Glutamatergic neuron (in vitro differentiated cells): Measurements from ENCODE around the gene POLR1E. TPM values are rescaled to one million over a fixed set of nuclear protein-coding genes. Genes with fewer than 3 reads are reported as not detected.
"Not testable (repeated sequence)": the region's sequence is repeated elsewhere in the genome, so short reads cannot be mapped to it uniquely, and the experiment has no call there.

Experiments
- DNase-seq: peaks from one replicate; pipeline ENCODE4 v3.0.0; 2022
- H3K27ac Mint-ChIP-seq: one replicate; pipeline ENCODE4 v1.8.0; 2020; ENCODE audit warnings: mild to moderate bottlenecking, mixed read lengths, inconsistent platforms; ENCODE audit not compliant: unreplicated experiment
- H3K27me3 Mint-ChIP-seq: one replicate; pipeline ENCODE4 v1.8.0; 2020; ENCODE audit warnings: mild to moderate bottlenecking, moderate library complexity, mixed read lengths, inconsistent platforms; ENCODE audit not compliant: unreplicated experiment
- H3K36me3 Mint-ChIP-seq: one replicate; pipeline ENCODE4 v1.8.0; 2020; ENCODE audit warnings: mild to moderate bottlenecking, mixed read lengths, inconsistent platforms; ENCODE audit not compliant: unreplicated experiment
- H3K4me1 Mint-ChIP-seq: one replicate; pipeline ENCODE4 v1.8.0; 2020; ENCODE audit warnings: mild to moderate bottlenecking, low read depth, mixed read lengths, inconsistent platforms; ENCODE audit not compliant: unreplicated experiment
- H3K4me3 Mint-ChIP-seq: one replicate; pipeline ENCODE4 v1.8.0; 2020; ENCODE audit warnings: mild to moderate bottlenecking, mixed read lengths, inconsistent platforms; ENCODE audit not compliant: unreplicated experiment
- H3K9me3 Mint-ChIP-seq: one replicate; pipeline ENCODE4 v1.8.0; 2020; ENCODE audit warnings: mild to moderate bottlenecking, moderate library complexity, mixed read lengths, inconsistent platforms; ENCODE audit not compliant: unreplicated experiment
- CTCF ChIP-seq: fragments of 200-600 bp; sonication (generic); IDR thresholded peaks from one replicate; pipeline ENCODE4 v1.5.0; 2021; ENCODE audit not compliant: partially characterized antibody, unreplicated experiment
- total RNA-seq: library from RNA; stranded (reverse); fragmentation: NEBNext Ultra II Directional; extraction: Animal tissue kit (Norgen Biotek cat#: 25700); gene quantifications from one replicate; pipeline ENCODE4 v1.2.1, GENCODE V29; 2021; ENCODE audit not compliant: unreplicated experiment

POLR1E gene
- total RNA-seq, 1 donor from 2014 or later, result 58.2 TPM

- Mint-ChIP-seq H3K4me1 (no peaks in the 10 kb centered on the region), H3K27me3 (peaks cover 2% of the 10 kb centered on the region), H3K27ac (no peak overlapping the region), H3K4me3 (no peak overlapping the region), H3K36me3 (no peaks in the 10 kb centered on the region), H3K9me3 (peaks cover 4% of the 10 kb centered on the region)
- DNase-seq, result no peak
- TF ChIP-seq CTCF, result no peak
Measured at GRCh38 chr9:37471942-37472684, 13.6 kb upstream of the POLR1E start.

- H3K27me3 Mint-ChIP-seq, H3K36me3 Mint-ChIP-seq, DNase-seq, H3K9me3 Mint-ChIP-seq, H3K27ac Mint-ChIP-seq, H3K4me1 Mint-ChIP-seq, H3K4me3 Mint-ChIP-seq: not testable (repeated sequence)
Measured at GRCh38 chr9:37473982-37474381, 11.8 kb upstream of the POLR1E start.

- Mint-ChIP-seq H3K9me3 (peaks cover 4% of the 10 kb centered on the region), H3K36me3 (no peaks in the 10 kb centered on the region), H3K27ac (no peak overlapping the region), H3K4me1 (no peaks in the 10 kb centered on the region), H3K4me3 (no peak overlapping the region), H3K27me3 (peaks cover 2% of the 10 kb centered on the region)
- TF ChIP-seq CTCF, result no peak
- DNase-seq, result no peak
Measured at GRCh38 chr9:37474438-37474837, 11.3 kb upstream of the POLR1E start.

GRCh38 chr9:37476930-37477329, 8.8 kb upstream of the POLR1E start:
- peaks cover 2% of the 10 kb centered on the region for H3K27me3 Mint-ChIP-seq
- DNase-seq, result no peak
- no peak overlapping the region for H3K4me3 Mint-ChIP-seq
- no peaks in the 10 kb centered on the region for H3K36me3 Mint-ChIP-seq
- TF ChIP-seq CTCF, result no peak
- H3K27ac Mint-ChIP-seq, result no peak overlapping the region
- no peaks in the 10 kb centered on the region for H3K4me1 Mint-ChIP-seq
- peaks cover 4% of the 10 kb centered on the region for H3K9me3 Mint-ChIP-seq

GRCh38 chr9:37477443-37477842, 8.3 kb upstream of the POLR1E start:
- H3K27me3 Mint-ChIP-seq, H3K27ac Mint-ChIP-seq, H3K4me3 Mint-ChIP-seq, DNase-seq, H3K9me3 Mint-ChIP-seq, H3K36me3 Mint-ChIP-seq, H3K4me1 Mint-ChIP-seq: not testable (repeated sequence)

- H3K36me3 Mint-ChIP-seq, H3K9me3 Mint-ChIP-seq, H3K4me1 Mint-ChIP-seq, H3K4me3 Mint-ChIP-seq, H3K27ac Mint-ChIP-seq, H3K27me3 Mint-ChIP-seq, DNase-seq: not testable (repeated sequence)
Measured at GRCh38 chr9:37477987-37478619, 7.6 kb upstream of the POLR1E start.
